GM23338 (cell line): ENCODE results near the gene SLC35F2. TPM values are rescaled to one million over a fixed set of nuclear protein-coding genes. Genes with fewer than 3 reads are reported as not detected.

Source experiments
- ATAC-seq: fragments of 200-7000 bp; cut with Tn5 transposase; 3 replicates; pipeline ENCODE4 v1.9.1; 2020
- DNase-seq: peaks from one replicate; pipeline ENCODE4 v3.0.0-alpha.2; 2015; ENCODE audit warnings: low spot score
- H2AFZ ChIP-seq: fragments of 200-600 bp; sonication (generic); 2 replicates; pipeline ENCODE4 v1.8.0; 2016; ENCODE audit warnings: antibody characterized with exemption, mild to moderate bottlenecking, moderate library complexity
- H3F3A ChIP-seq: fragments of 200-600 bp; sonication (generic); replicated peaks from 2 replicates; pipeline ENCODE4 v1.8.0; 2017; ENCODE audit warnings: antibody characterized with exemption, mixed run types, low read depth
- H3K27ac ChIP-seq: fragments of 200-600 bp; sonication (generic); 2 replicates; pipeline ENCODE4 v1.6.1; 2016; ENCODE audit warnings: low read depth
- H3K27me3 ChIP-seq: fragments of 200-600 bp; sonication (generic); 2 replicates; pipeline ENCODE4 v1.8.0; 2016; ENCODE audit warnings: mild to moderate bottlenecking, mixed run types, moderate library complexity; ENCODE audit not compliant: insufficient read depth
- H3K36me3 ChIP-seq: fragments of 200-600 bp; sonication (generic); 2 replicates; pipeline ENCODE4 v1.8.0; 2016; ENCODE audit warnings: mild to moderate bottlenecking; ENCODE audit not compliant: insufficient read depth
- H3K4me1 ChIP-seq: fragments of 200-600 bp; sonication (generic); 2 replicates; pipeline ENCODE4 v1.8.0; 2016; ENCODE audit warnings: mild to moderate bottlenecking, moderate library complexity; ENCODE audit not compliant: insufficient read depth
- H3K4me2 ChIP-seq: fragments of 200-600 bp; sonication (generic); 2 replicates; pipeline ENCODE4 v1.7.1; 2017; ENCODE audit warnings: mixed run types
- H3K4me3 ChIP-seq: fragments of 200-600 bp; sonication (generic); 2 replicates; pipeline ENCODE4 v1.6.1; 2016; ENCODE audit warnings: mixed run types
- H3K79me2 ChIP-seq: fragments of 200-600 bp; sonication (generic); replicated peaks from 2 replicates; pipeline ENCODE4 v1.8.0; 2017; ENCODE audit warnings: mild to moderate bottlenecking; ENCODE audit not compliant: insufficient read depth
- H3K9me2 ChIP-seq: fragments of 200-600 bp; sonication (generic); 2 replicates; pipeline ENCODE4 v1.8.0; 2017; ENCODE audit not compliant: insufficient read depth
- H4K20me1 ChIP-seq: fragments of 200-600 bp; sonication (generic); replicated peaks from 2 replicates; pipeline ENCODE4 v1.8.0; 2017; ENCODE audit warnings: mild to moderate bottlenecking; ENCODE audit not compliant: insufficient read depth
- H3K27ac Mint-ChIP-seq: 2 replicates; pipeline ENCODE4 v1.8.0; 2020; ENCODE audit warnings: inconsistent platforms, mild to moderate bottlenecking, moderate library complexity, mixed read lengths
- H3K27me3 Mint-ChIP-seq: 3 replicates; pipeline ENCODE4 v1.8.0; 2022; ENCODE audit warnings: low read depth, mild to moderate bottlenecking, moderate library complexity, mixed read lengths, inconsistent platforms; ENCODE audit not compliant: insufficient read depth, poor library complexity
- H3K36me3 Mint-ChIP-seq: 3 replicates; pipeline ENCODE4 v1.8.0; 2021; ENCODE audit warnings: low read depth, mild to moderate bottlenecking, inconsistent platforms, moderate library complexity, mixed read lengths
- H3K4me1 Mint-ChIP-seq: 3 replicates; pipeline ENCODE4 v1.8.0; 2020; ENCODE audit warnings: mild to moderate bottlenecking, inconsistent platforms, mixed read lengths
- H3K4me3 Mint-ChIP-seq: 3 replicates; pipeline ENCODE4 v1.8.0; 2021; ENCODE audit warnings: moderate library complexity, mild to moderate bottlenecking, inconsistent platforms, mixed read lengths
- H3K9me3 Mint-ChIP-seq: 3 replicates; pipeline ENCODE4 v1.8.0; 2020; ENCODE audit warnings: moderate library complexity, mild to moderate bottlenecking, inconsistent platforms, mixed read lengths
- CREB1 ChIP-seq: fragments of 250-450 bp; sonication (Bioruptor Pico); IDR thresholded peaks from 2 replicates; pipeline ENCODE4 v1.5.0; 2020; ENCODE audit warnings: low read depth, mild to moderate bottlenecking, moderate library complexity
- EZH2 ChIP-seq: fragments of 200-600 bp; sonication (generic); IDR thresholded peaks from one replicate; pipeline ENCODE4 v1.8.0; 2017; ENCODE audit warnings: antibody characterized with exemption, mild to moderate bottlenecking, low read depth; ENCODE audit not compliant: unreplicated experiment
- EZH2phosphoT487 ChIP-seq: fragments of 200-600 bp; sonication (generic); IDR thresholded peaks from one replicate; pipeline ENCODE4 v1.8.1; 2018; ENCODE audit warnings: antibody characterized with exemption; ENCODE audit not compliant: unreplicated experiment
- NANOG ChIP-seq: IDR thresholded peaks from 2 replicates; pipeline ENCODE4 v1.6.1; 2016; ENCODE audit warnings: antibody characterized with exemption, borderline replicate concordance
- STAT1 ChIP-seq: IDR thresholded peaks from one replicate; pipeline ENCODE4 v1.6.1; 2016; ENCODE audit warnings: antibody characterized with exemption; ENCODE audit not compliant: unreplicated experiment
- ZNF331 ChIP-seq: fragments of 250-450 bp; sonication (Bioruptor Pico); IDR thresholded peaks from 2 replicates; pipeline ENCODE4 v1.5.0; 2020; ENCODE audit warnings: low read depth, mild to moderate bottlenecking, moderate library complexity
- polyA plus RNA-seq: library from polyadenylated mRNA; unstranded; fragments of >200 nt; fragmentation: Nextera tagmentation; extraction: Ambion mirVana; gene quantifications from 2 replicates; pipeline ENCODE4 v1.2.1, GENCODE V29; 2016
- total RNA-seq: library from RNA; depleted of rRNA; stranded (reverse); fragments of >200 nt; shearing (Covaris generic); gene quantifications from 2 replicates; pipeline ENCODE4 v1.2.3, GENCODE V29; 2014
- TF ChIP-seq, protein P1 (sequence below): IDR thresholded peaks from one replicate; pipeline ENCODE4 v1.6.1; 2018; ENCODE audit warnings: antibody characterized with exemption; ENCODE audit not compliant: unreplicated experiment
- TF ChIP-seq, protein P2 (sequence below): IDR thresholded peaks from 2 replicates; pipeline ENCODE4 v1.6.1; 2016; ENCODE audit warnings: antibody characterized with exemption
- TF ChIP-seq, protein P3 (sequence below), 2 experiments: fragments of 200-600 bp in 1 of 2; sonication (generic) in 1 of 2; conservative IDR thresholded peaks; 2 replicates each; pipeline versions ENCODE4 v1.5.1 to v1.6.1; 2016 to 2017; ENCODE audit warnings: antibody characterized with exemption in 2 of 2, low read depth in 2 of 2, mild to moderate bottlenecking in 2 of 2, moderate library complexity in 1 of 2

The SLC35F2 gene
- total and polyA plus RNA-seq, 2 experiments from 2014 or later = 25.2 to 32.5 TPM

DNA sequence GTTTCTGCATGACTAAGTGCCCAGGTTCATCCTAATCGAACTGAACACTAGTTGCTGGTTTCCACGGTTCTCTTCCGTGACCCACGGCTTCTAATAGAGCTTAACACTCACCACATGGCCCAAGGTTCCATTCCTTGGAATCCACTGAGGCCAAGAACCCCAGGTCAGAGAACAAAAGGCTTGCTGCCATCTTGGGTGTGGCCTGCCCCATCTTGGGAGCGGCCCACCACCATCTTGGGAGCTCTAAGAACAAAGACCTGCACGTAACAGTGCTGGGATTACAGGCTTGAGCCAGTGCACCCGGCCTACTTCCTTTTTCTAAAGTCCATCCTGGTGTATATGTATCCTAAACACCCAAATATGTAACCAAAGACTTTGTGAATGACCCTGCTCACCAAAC is 68.8 kb downstream of the SLC35F2 start:
- H3K4me1 Mint-ChIP-seq = peaks cover 9% of the 10 kb centered on the region
- peaks cover 2% of the 10 kb centered on the region for H3K27me3 Mint-ChIP-seq
- no peaks in the 10 kb centered on the region for H3K27me3 ChIP-seq
- H3K4me2 ChIP-seq = no peak overlapping the region
- ATAC-seq (no peak), DNase-seq (no peak)
- H3K36me3 Mint-ChIP-seq = peaks cover 24% of the 10 kb centered on the region
- no peaks in the 10 kb centered on the region; the same call in 1 of the 2 replicates for H3F3A ChIP-seq
- no peak overlapping the region for H3K4me3 Mint-ChIP-seq
- no peak overlapping the region for H3K4me3 ChIP-seq
- H3K36me3 ChIP-seq = peaks cover 3% of the 10 kb centered on the region; the same call in 1 of the 2 replicates
- peaks cover 3% of the 10 kb centered on the region; the same call in 1 of the 2 replicates for H3K4me1 ChIP-seq
- H3K27ac Mint-ChIP-seq = no peak overlapping the region
- H3K9me2 ChIP-seq = no peaks in the 10 kb centered on the region
- TF ChIP-seq, protein P1, sequence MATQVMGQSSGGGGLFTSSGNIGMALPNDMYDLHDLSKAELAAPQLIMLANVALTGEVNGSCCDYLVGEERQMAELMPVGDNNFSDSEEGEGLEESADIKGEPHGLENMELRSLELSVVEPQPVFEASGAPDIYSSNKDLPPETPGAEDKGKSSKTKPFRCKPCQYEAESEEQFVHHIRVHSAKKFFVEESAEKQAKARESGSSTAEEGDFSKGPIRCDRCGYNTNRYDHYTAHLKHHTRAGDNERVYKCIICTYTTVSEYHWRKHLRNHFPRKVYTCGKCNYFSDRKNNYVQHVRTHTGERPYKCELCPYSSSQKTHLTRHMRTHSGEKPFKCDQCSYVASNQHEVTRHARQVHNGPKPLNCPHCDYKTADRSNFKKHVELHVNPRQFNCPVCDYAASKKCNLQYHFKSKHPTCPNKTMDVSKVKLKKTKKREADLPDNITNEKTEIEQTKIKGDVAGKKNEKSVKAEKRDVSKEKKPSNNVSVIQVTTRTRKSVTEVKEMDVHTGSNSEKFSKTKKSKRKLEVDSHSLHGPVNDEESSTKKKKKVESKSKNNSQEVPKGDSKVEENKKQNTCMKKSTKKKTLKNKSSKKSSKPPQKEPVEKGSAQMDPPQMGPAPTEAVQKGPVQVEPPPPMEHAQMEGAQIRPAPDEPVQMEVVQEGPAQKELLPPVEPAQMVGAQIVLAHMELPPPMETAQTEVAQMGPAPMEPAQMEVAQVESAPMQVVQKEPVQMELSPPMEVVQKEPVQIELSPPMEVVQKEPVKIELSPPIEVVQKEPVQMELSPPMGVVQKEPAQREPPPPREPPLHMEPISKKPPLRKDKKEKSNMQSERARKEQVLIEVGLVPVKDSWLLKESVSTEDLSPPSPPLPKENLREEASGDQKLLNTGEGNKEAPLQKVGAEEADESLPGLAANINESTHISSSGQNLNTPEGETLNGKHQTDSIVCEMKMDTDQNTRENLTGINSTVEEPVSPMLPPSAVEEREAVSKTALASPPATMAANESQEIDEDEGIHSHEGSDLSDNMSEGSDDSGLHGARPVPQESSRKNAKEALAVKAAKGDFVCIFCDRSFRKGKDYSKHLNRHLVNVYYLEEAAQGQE = no peak
- TF ChIP-seq EZH2 = no peak
- TF ChIP-seq STAT1 = no peak
- no peak for TF ChIP-seq NANOG
- TF ChIP-seq, protein P2, sequence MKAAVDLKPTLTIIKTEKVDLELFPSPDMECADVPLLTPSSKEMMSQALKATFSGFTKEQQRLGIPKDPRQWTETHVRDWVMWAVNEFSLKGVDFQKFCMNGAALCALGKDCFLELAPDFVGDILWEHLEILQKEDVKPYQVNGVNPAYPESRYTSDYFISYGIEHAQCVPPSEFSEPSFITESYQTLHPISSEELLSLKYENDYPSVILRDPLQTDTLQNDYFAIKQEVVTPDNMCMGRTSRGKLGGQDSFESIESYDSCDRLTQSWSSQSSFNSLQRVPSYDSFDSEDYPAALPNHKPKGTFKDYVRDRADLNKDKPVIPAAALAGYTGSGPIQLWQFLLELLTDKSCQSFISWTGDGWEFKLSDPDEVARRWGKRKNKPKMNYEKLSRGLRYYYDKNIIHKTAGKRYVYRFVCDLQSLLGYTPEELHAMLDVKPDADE = no peak
- no peak for TF ChIP-seq CREB1
- H3K9me3 Mint-ChIP-seq = peaks cover 4% of the 10 kb centered on the region; the same call in 1 of the 3 replicates
- no peak overlapping the region for H3K27ac ChIP-seq
- no peaks in the 10 kb centered on the region for H3K79me2 ChIP-seq
- H2AFZ ChIP-seq = no peak overlapping the region
- H4K20me1 ChIP-seq = no peaks in the 10 kb centered on the region

DNA sequence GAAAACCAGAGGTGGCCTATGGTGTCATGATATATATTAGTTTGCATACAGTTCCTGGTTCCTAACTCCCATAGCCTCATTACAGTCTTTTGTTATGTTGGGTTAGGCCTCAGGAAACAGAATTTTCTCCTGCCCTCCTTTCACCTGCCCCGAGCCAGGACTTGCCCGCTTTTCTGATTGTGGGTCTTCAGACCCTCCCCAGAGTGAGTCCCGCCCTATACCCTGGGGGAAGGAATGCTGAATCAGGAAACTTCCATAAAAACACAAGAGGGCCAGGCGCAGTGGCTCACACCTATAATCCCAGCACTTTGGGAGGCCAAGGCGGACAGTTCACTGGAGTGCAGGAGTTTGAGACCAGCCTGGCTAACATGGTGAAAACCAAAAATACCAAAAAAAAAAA is 70.9 kb downstream of the SLC35F2 start:
- no peaks in the 10 kb centered on the region for H3K36me3 ChIP-seq
- DNase-seq = no peak
- no peaks in the 10 kb centered on the region for H3K27me3 ChIP-seq
- H3K27ac Mint-ChIP-seq = no peak overlapping the region
- no peak overlapping the region for H3K4me2 ChIP-seq
- H3K4me1 Mint-ChIP-seq = peaks cover 9% of the 10 kb centered on the region
- H3K79me2 ChIP-seq = no peaks in the 10 kb centered on the region
- peaks cover 3% of the 10 kb centered on the region; the same call in 1 of the 2 replicates for H3K4me1 ChIP-seq
- H3K9me3 Mint-ChIP-seq = no peaks in the 10 kb centered on the region
- H3K4me3 Mint-ChIP-seq = no peak overlapping the region
- no peaks in the 10 kb centered on the region for H4K20me1 ChIP-seq
- H3K9me2 ChIP-seq = no peaks in the 10 kb centered on the region
- H3F3A ChIP-seq = no peaks in the 10 kb centered on the region; the same call in 1 of the 2 replicates
- 0 out of 2 replicates have a peak overlapping the region, but pooled peaks have one; percentile 24 for H3K27ac ChIP-seq
- H3K4me3 ChIP-seq = no peak overlapping the region
- H2AFZ ChIP-seq = no peak overlapping the region
- peak; percentile 71 for ATAC-seq
- peaks cover 7% of the 10 kb centered on the region; the same call in 1 of the 3 replicates for H3K36me3 Mint-ChIP-seq
- H3K27me3 Mint-ChIP-seq = peaks cover 2% of the 10 kb centered on the region
- TF ChIP-seq EZH2phosphoT487 (no peak), ZNF331 (no peak)
- TF ChIP-seq, protein P3, sequence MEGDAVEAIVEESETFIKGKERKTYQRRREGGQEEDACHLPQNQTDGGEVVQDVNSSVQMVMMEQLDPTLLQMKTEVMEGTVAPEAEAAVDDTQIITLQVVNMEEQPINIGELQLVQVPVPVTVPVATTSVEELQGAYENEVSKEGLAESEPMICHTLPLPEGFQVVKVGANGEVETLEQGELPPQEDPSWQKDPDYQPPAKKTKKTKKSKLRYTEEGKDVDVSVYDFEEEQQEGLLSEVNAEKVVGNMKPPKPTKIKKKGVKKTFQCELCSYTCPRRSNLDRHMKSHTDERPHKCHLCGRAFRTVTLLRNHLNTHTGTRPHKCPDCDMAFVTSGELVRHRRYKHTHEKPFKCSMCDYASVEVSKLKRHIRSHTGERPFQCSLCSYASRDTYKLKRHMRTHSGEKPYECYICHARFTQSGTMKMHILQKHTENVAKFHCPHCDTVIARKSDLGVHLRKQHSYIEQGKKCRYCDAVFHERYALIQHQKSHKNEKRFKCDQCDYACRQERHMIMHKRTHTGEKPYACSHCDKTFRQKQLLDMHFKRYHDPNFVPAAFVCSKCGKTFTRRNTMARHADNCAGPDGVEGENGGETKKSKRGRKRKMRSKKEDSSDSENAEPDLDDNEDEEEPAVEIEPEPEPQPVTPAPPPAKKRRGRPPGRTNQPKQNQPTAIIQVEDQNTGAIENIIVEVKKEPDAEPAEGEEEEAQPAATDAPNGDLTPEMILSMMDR (conservative IDR thresholded peaks at IDR 0.05; ENCODE audit: low read depth in 2 of 2) = no peak
- TF ChIP-seq, protein P1 = no peak
- TF ChIP-seq, protein P2 = no peak
